NCI-H345 (cell line): Measurements from ENCODE around the gene SSTR3.

Experiments
- DNase-seq: peaks from one replicate; lab custom pipeline; 2025; lab: John Stamatoyannopoulos, UW

SSTR3 gene

GRCh38 chr22:37167176-37167980 lies 44.9 kb downstream of the SSTR3 start:
- DNase-seq, result no peak

DNA sequence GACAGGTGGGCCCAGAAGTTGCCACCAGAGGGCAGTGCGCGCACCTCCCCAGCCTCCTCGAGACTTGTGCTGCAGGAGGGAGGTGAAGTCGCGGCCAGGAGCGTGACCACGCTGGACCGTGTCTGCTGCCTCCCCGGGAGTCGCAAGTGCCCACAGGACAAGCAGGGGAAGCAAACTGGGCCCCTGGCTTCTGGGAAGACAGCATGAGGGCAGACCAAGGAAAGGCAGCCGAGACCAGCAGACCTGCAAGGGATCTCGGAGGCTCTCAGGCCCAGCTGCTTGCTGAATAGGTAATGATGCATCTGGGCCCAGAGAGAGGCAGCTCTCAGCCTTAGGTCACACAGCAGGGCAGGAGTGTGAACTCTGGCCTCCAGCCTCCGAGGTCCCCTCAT lies 45.6 kb downstream of the SSTR3 start:
- peak; percentile 47 for DNase-seq

DNA sequence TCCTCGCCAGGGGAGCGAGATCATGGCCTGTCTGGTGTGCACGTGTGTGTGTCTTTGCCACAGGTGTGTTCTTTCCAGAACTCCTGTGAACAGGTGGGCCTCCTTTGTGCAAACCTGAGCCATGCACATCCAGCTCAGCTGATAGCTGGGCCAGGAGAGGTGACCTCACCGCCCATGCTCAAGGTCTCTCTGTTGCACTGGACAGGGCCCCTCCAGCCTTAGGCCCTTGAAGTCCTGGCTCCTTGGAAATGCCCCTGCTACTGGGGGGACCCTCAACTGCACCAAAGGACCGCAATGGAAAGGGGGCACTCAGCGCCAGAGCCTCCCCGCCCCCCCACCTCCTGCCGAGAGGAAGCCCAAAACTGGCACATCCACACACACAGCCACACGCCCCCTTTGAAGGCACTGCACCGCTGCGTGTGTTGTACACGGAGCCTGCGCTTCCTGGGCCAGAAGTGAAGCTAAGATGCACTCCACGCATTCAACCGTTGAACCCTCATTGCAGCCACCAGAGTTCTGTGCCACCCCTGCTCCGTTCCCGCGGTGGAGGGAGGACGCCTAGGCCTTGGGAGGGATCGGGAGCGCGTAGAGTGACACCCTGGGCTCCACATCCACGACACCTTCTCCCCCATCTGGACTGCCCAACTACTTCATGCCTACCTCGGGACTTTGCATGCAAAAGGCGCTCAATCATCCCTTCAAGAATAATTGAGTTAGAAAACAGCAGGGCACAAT lies 46.2 kb downstream of the SSTR3 start:
- no peak for DNase-seq

DNA sequence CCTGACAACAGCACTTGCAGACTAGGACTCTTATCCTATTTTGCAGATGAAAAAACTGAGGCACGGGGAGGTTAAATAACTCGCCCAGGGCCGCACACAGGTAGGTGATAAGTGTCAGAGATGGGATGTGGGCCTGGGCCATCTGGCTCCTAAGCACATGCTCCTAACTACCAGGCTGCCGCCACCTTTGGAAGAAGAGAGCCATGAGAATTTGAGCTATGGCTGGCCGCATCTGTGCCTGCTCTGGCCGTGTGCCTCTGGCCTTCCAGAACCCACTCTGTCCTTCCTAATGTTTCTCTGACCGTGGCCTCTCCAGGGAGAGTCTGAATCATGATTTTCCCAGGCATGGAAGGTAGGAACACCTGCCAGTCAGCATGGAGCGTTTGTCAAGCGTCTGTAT lies 47.2 kb downstream of the SSTR3 start:
- DNase-seq, result no peak

DNA sequence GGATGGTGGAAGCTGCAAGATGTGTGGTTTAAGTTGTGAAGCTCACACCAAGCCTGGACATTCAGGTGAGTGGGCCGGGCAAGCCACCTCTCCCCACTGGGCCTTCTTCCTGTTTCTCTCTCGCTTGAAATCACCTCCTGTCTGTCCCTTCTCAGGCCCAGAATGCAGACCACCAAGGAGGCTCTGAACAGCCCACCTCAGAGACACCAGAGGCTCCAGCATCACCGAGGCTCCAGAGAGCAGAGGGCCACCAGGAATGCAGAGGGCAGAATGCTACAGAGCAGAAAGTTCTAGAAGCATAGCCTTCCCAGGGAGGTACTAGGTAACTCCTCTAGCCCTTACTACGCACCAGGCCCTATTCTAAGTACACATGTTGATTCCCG lies 47.8 kb downstream of the SSTR3 start:
- DNase-seq, result no peak

DNA sequence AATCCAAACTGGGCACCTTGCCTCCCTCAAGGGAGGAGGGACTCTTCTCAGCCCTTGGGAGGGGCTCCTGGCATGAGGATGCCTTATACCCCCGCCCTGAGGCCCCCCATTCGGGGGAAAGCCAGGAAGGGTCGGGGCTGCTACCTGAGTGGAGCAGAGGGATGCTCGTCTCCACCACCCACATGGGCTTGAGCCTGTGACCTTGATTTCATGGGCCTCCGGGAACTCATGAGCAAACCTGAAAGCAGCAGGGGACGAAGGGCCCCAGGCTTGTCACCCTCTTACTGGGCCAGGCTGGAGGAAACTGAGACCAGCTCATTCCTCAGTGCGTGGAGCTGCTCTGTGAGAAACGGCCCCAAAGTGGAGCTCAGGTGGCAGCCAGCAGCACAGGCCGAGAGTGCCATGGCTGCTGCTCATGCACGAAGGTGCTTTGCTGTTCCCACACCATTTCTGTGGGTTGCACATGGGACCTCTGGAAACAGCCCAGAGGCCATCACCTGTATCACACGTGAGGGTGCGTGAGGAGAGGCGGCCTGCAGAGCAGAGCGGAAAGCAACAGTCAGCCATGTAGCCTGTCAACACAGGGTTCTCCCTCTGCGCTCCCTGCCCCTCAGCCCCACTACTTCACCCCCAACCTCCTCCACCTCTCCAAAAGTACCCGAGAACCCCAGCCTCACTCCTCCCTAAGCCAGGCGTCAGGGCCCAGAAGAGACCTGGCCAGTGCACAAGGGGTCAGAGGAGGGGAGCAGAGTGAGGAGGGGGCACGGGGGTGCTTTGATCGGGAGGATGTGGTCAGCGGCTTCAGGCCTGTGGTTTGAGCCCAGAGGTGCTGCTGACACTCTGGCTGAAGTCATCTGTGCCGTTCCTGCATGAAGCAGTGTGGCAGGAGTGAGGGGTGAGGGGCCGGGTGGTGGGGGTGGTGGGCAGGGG lies 48.4 kb downstream of the SSTR3 start:
- DNase-seq, result no peak

- no peak for DNase-seq
These were observed 49.2 kb downstream of the SSTR3 start for GRCh38 chr22:37163096-37163489.

DNA sequence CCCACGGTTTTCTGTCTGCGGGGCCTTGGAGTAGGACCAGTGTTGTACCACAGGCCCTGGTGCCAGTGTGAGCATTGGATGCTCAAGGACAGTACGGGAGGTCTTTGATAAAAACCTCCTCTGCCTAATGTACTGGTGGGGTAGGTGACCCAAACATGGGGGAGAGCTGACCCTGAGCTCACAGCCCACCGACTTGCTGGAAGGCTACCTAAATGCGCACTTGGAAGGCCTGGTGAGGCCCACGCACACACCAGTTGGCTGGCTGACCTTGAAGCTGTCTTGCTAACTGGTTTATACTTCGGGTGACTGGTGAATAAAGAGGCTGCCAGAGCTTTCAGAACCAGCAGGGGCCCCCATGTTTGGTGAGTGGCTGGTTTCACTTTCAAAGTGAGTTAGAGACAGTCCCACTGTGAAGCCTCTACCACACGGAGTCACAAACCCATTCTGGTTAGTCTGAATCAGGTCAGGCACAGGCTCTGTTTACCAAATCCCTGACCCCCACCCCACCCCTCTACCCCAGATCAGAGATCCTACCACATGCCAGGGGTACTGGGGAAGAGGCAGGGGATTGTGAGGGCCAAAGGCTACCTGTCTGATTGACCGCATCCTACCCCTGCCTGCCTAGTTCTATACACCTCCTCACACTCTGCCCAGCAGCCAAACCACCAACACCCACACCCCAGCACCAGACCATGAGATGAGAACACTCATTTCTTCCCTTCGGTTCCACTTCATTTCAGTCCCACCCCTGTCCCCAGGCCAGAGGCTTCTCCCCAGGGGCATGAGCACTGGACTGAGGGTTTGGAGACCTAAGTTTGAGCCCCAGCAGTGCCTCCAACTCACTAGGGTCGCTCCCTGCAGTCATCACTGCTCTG lies 49.8 kb downstream of the SSTR3 start:
- DNase-seq, result no peak

DNA sequence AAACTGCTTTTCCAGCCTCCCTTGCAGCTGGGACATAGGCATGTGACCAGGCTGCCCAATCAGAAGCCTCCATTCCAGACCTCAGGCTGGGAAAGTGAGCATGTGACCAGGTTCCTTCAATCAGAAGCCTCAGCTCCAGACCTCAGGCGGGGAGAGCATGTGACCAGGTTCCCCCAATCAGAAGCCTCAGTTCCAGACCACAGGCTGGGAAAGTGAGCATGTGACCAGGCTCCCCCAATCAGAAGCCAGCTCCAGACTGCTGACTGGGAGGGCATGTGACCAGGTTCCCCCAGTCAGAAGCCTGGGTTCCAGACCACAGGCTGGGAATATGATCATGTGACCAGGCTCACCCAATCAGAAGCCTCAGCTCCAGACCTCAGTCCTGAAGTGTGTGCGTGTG lies 50.8 kb downstream of the SSTR3 start:
- no peak for DNase-seq

DNA sequence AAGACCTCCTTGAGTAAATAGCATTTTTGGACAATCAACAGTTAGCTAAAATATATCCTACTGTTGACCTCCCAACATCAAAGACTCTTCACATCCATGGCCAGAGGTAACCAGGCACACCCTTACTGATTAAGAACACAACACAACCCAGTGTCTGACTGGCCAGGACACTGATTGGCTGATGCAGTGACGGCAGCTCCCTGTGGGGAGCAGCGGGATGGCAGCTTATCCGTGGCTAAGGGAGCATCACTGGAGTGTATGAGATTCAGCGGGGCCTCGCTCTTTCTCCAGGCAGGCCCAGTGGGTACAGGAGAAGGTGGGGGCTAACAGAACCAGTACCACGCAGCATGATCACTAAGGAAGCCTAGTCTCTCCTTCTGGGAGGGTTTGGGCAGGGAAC lies 52.2 kb downstream of the SSTR3 start:
- DNase-seq, result no peak

GRCh38 chr22:37158963-37159290 lies 53.4 kb downstream of the SSTR3 start:
- DNase-seq, result no peak

- DNase-seq, result no peak
These were observed 54.6 kb downstream of the SSTR3 start for GRCh38 chr22:37157516-37158285.

- no peak for DNase-seq
These were observed 55.4 kb downstream of the SSTR3 start for GRCh38 chr22:37156686-37157435.

GRCh38 chr22:37155971-37156370 lies 56.3 kb downstream of the SSTR3 start:
- no peak for DNase-seq

- no peak for DNase-seq
These were observed 57.2 kb downstream of the SSTR3 start for GRCh38 chr22:37154925-37155712.
